Psoas muscle (tissue), 8 donors: ENCODE measurements around the gene ATP5ME. TPM values are rescaled to one million over a fixed set of nuclear protein-coding genes. Genes with fewer than 3 reads are reported as not detected.
A peak's percentile ranks its signal among the peaks of the same experiment; 100 is the strongest.

Source experiments
- ATAC-seq, 4 donors: fragments of 200-7000 bp; cut with Tn5 transposase; one replicate each; pipeline ENCODE4 v1.9.1; 2020; ENCODE audit warnings: moderate library complexity in 3 of 4, mild to moderate bottlenecking in 2 of 4
- DNase-seq, 2 donors: peaks; one replicate each; pipeline ENCODE4 v3.0.0-alpha.2; 2020
- H3K27ac ChIP-seq: fragments of 200-600 bp; one replicate; pipeline ENCODE4 v1.8.0; 2022
- H3K27me3 ChIP-seq, 3 donors: fragments of 200-600 bp in 1 of 3; one replicate each; pipeline versions ENCODE4 v1.6.1 to v1.8.0; 2013 to 2022; ENCODE audit warnings: low read length in 2 of 3, mild to moderate bottlenecking in 2 of 3, moderate library complexity in 1 of 3; ENCODE audit not compliant: insufficient read depth in 3 of 3
- H3K36me3 ChIP-seq, 2 donors: fragments of 200-600 bp in 1 of 2; one replicate each; pipeline versions ENCODE4 v1.6.1 to v1.8.0; 2013 to 2022; ENCODE audit warnings: low read depth in 1 of 2, mild to moderate bottlenecking in 1 of 2, moderate library complexity in 1 of 2; ENCODE audit not compliant: insufficient read depth in 1 of 2
- H3K4me1 ChIP-seq: fragments of 200-600 bp; one replicate; pipeline ENCODE4 v1.8.0; 2022
- H3K4me3 ChIP-seq: fragments of 200-600 bp; one replicate; pipeline ENCODE4 v1.8.0; 2022; ENCODE audit warnings: mild to moderate bottlenecking
- H3K9me3 ChIP-seq: fragments of 200-600 bp; one replicate; pipeline ENCODE4 v1.8.0; 2022
- WGBS, 3 donors: extraction: QIAGEN DNeasy Blood & Tissue Kit; methylation state at CpG; one replicate each; pipeline versions ENCODE4 v1.1.6 to v1.1.7; 2013; 5-methylcytosine and 5-hydroxymethylcytosine counted together
- intact Hi-C, 2 donors: fragments of 100-400 bp; cut with DNase I; formaldehyde crosslinking; loops; one replicate each; pipeline versions ENCODE4 v1.11.0 to v1.14.2; 2022
- polyA plus RNA-seq, 3 donors: library from polyadenylated mRNA; stranded (reverse); fragments of 200-250 nt; gene quantifications; one replicate each; pipeline ENCODE4 v1.2.3, GENCODE V29; 2013
- total RNA-seq, 4 donors: library from RNA; stranded (reverse); fragmentation: NEBNext Ultra II Directional in 2 of 4; extraction: Animal tissue kit (Norgen Biotek cat#: 25700) in 2 of 4; gene quantifications; one replicate each; pipeline versions ENCODE4 v1.2.1 to v1.2.4, GENCODE V29; 2021 to 2023
- TF ChIP-seq, protein P1 (sequence below): fragments of 200-600 bp; IDR thresholded peaks from one replicate; pipeline ENCODE4 v1.8.0; 2022; ENCODE audit warnings: antibody characterized with exemption
- donor health status: healthy with polysubstance abuse.
- donor health status: DM: no; HTN: no; CAD: no; lungs with moderate emphysema.
- donor health status: Bipolar disorder and iron deficiency.
- donor health status: healthy.
- donor health status: DM: yes; HTN: yes; CAD: no.
- donor health status: DM: no; HTN: no; CAD: no.
- donor health status: DM: no; HTN: no; CAD: no.
- donor health status: DM: yes; HTN: yes; CAD: no.

The ATP5ME gene
- total and polyA plus RNA-seq, 7 donors = 358 to 712 (median 470) TPM

- Histone ChIP-seq H3K27ac (no peak overlapping the region), H3K9me3 (no peaks in the 10 kb centered on the region), H3K36me3 (no peaks in the 10 kb centered on the region), H3K4me1 (no peaks in the 10 kb centered on the region), H3K4me3 (no peak overlapping the region), H3K27me3 (peaks cover 0 to 37% (median 6%) of the 10 kb centered on the region in 3 donors)
- intact Hi-C loops = no loop called here
- ATAC-seq = no peak
- 66% methylated on average over 24 to 26 of the region's 26 CpGs for WGBS, 3 donors
- TF ChIP-seq, protein P1, sequence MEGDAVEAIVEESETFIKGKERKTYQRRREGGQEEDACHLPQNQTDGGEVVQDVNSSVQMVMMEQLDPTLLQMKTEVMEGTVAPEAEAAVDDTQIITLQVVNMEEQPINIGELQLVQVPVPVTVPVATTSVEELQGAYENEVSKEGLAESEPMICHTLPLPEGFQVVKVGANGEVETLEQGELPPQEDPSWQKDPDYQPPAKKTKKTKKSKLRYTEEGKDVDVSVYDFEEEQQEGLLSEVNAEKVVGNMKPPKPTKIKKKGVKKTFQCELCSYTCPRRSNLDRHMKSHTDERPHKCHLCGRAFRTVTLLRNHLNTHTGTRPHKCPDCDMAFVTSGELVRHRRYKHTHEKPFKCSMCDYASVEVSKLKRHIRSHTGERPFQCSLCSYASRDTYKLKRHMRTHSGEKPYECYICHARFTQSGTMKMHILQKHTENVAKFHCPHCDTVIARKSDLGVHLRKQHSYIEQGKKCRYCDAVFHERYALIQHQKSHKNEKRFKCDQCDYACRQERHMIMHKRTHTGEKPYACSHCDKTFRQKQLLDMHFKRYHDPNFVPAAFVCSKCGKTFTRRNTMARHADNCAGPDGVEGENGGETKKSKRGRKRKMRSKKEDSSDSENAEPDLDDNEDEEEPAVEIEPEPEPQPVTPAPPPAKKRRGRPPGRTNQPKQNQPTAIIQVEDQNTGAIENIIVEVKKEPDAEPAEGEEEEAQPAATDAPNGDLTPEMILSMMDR = no peak
- peak in 1 of 2 donors; percentile 35 for DNase-seq
Observed at GRCh38 chr4:655464-656151, 18.5 kb downstream of the ATP5ME start.

- TF ChIP-seq, protein P1 = no peak
- Histone ChIP-seq H3K9me3 (no peaks in the 10 kb centered on the region), H3K36me3 (no peaks in the 10 kb centered on the region), H3K27ac (no peak overlapping the region), H3K27me3 (peaks cover 0 to 43% (median 11%) of the 10 kb centered on the region in 3 donors), H3K4me3 (no peak overlapping the region), H3K4me1 (no peaks in the 10 kb centered on the region)
- intact Hi-C loops = no loop called here
- DNase-seq (peak in 1 of 2 donors; percentile 22), ATAC-seq (no peak)
- 47 to 54% (median 53%) methylated on average over 16 to 17 of the region's 17 CpGs for WGBS, 3 donors
Observed at GRCh38 chr4:654871-655463, 19.1 kb downstream of the ATP5ME start.

DNA sequence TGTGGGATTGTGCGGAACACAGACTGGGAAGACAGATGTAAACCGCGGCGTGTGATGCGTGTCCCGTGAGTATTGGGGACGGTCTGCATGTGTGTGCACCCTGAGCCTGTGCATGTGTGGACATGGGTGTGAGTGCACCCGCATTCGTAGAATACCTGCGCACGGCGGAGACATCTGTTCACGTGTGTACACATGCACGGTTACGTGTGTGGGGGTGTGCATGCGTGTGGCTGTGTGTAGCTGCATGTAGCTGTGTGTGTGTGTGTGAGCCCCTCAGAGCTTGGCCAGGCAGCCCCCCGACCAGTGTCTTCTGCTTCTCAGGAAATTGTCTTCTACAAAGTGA, 19.6 kb downstream of the ATP5ME start:
- intact Hi-C loops = no loop called here
- Histone ChIP-seq H3K27me3 (peaks cover 0 to 48% (median 11%) of the 10 kb centered on the region in 3 donors), H3K36me3 (no peaks in the 10 kb centered on the region), H3K4me1 (no peaks in the 10 kb centered on the region), H3K4me3 (no peak overlapping the region), H3K27ac (no peak overlapping the region), H3K9me3 (no peaks in the 10 kb centered on the region)
- TF ChIP-seq, protein P1 = no peak
- DNase-seq (no peak), ATAC-seq (no peak)
- WGBS, 3 donors = 90 to 94% (median 93%) methylated on average over 17 of the region's 17 CpGs

- no peaks in the 10 kb centered on the region for H3K36me3 ChIP-seq
- peak in 1 of 2 donors; percentile 35 for DNase-seq
Observed at GRCh38 chr4:653831-654502, 20.1 kb downstream of the ATP5ME start.

More at GRCh38 chr4:653831-654502, 20.1 kb downstream of the ATP5ME start:
- no peak for ATAC-seq
- WGBS, 3 donors = 84 to 87% (median 86%) methylated on average over 28 to 29 of the region's 29 CpGs
- TF ChIP-seq, protein P1 = no peak
- H3K4me3 ChIP-seq = no peak overlapping the region
- H3K9me3 ChIP-seq = no peaks in the 10 kb centered on the region
- peaks cover 0 to 50% (median 14%) of the 10 kb centered on the region in 3 donors for H3K27me3 ChIP-seq
- intact Hi-C loops = no loop called here
- no peaks in the 10 kb centered on the region for H3K4me1 ChIP-seq
- no peak overlapping the region for H3K27ac ChIP-seq
